Measurements from ENCODE around the gene EZR. TPM values are rescaled to one million over a fixed set of nuclear protein-coding genes. Genes with fewer than 3 reads are reported as not detected.
A peak's percentile ranks its signal among the peaks of the same experiment; 100 is the strongest.

Gene EZR
- polyA plus RNA-seq, 2 donors = 211 to 257 TPM

DNA sequence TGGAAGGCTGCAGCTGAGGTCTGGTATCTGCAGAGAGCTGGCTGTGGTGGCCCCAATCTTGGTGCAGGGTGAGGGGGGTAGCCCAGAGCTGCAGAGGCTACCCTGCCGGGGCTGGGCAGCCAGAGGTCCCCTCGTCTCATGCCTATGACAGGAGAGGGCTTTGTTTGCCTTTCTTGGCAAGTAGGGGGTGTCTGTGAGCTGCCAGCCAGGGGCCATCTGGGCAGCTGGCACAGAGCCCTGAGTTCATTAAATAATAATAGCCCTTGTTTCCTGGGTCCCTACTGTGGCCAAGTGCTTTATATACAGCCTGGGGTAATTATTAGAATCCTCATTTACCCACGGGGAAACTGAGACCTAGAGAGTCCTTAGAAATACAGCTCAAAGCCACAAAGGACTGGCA, 66.6 kb downstream of the EZR start:
- Histone ChIP-seq H3K36me3 (ENCODE audit: control insufficient read depth in 2 of 2, insufficient read depth in 2 of 2, low read length in 1 of 2) (peaks cover 0 to 3% of the 10 kb centered on the region in 2 donors), H3K9me3 (ENCODE audit: control insufficient read depth in 2 of 2, insufficient read depth in 1 of 2, low read depth in 1 of 2, low read length in 1 of 2) (no peaks in the 10 kb centered on the region), H3K27ac (ENCODE audit: low read depth in 2 of 2, low read length in 1 of 2) (no peak overlapping the region), H3K27me3 (ENCODE audit: control insufficient read depth in 1 of 2, insufficient read depth in 2 of 2, low read length in 2 of 2) (no peaks in the 10 kb centered on the region), H3K4me3 (ENCODE audit: low read depth in 1 of 2, low read length in 2 of 2) (no peak overlapping the region), H3K4me1 (ENCODE audit: control insufficient read depth in 2 of 2, insufficient read depth in 2 of 2, low read length in 1 of 2) (no peaks in the 10 kb centered on the region)
- WGBS, 2 donors = 37 to 45% methylated on average over 3 of the region's 3 CpGs

DNA sequence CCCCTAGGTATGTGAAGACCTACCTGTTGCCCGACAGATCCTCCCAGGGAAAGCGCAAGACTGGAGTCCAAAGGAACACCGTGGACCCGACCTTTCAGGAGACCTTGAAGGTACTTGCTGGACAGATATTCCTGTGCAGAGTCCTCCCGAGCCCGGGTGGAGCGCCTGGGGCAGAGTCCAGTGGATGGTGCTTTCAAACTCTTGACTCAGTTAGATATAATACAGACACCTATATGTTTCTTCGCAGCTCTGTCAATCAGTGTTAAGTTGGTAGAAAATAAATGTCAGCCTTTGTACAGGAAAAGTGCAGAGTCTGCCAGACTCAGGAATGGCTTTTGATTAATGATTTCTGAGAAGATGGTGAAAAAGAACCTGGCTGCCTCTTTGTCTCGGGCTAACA, 67.2 kb downstream of the EZR start:
- no peak overlapping the region for H3K4me3 ChIP-seq (ENCODE audit: low read depth in 1 of 2, low read length in 2 of 2)
- no peaks in the 10 kb centered on the region for H3K27me3 ChIP-seq (ENCODE audit: control insufficient read depth in 1 of 2, insufficient read depth in 2 of 2, low read length in 2 of 2)
- H3K36me3 ChIP-seq (ENCODE audit: control insufficient read depth in 2 of 2, insufficient read depth in 2 of 2, low read length in 1 of 2) = peaks cover 0 to 3% of the 10 kb centered on the region in 2 donors
- no peak overlapping the region for H3K27ac ChIP-seq (ENCODE audit: low read depth in 2 of 2, low read length in 1 of 2)
- H3K9me3 ChIP-seq (ENCODE audit: control insufficient read depth in 2 of 2, insufficient read depth in 1 of 2, low read depth in 1 of 2, low read length in 1 of 2) = no peaks in the 10 kb centered on the region
- H3K4me1 ChIP-seq (ENCODE audit: control insufficient read depth in 2 of 2, insufficient read depth in 2 of 2, low read length in 1 of 2) = no peaks in the 10 kb centered on the region
- WGBS, 2 donors = 62 to 72% methylated on average over 9 of the region's 9 CpGs

DNA sequence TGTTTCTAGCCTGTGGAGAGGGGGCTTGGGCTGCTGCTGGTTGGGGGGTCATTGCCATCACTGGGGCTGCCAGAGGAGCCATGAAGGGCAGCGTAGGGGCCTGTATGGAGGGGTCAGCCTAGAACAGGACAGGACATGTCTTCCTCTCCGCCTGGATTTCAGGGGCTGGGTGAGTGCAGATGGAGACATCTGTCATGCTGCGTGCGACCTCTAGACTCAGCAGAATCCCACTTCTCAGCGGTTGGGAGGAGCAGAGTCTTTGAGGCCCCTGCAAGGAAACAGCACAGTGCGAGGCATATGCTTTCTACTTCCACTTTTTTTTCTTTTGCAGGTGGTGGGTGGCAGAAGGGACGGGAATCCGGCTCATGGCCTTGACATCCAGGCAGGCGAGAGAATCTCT, 67.9 kb downstream of the EZR start:
- Histone ChIP-seq H3K27ac (ENCODE audit: low read depth in 2 of 2, low read length in 1 of 2) (no peak overlapping the region), H3K9me3 (ENCODE audit: control insufficient read depth in 2 of 2, insufficient read depth in 1 of 2, low read depth in 1 of 2, low read length in 1 of 2) (no peaks in the 10 kb centered on the region), H3K4me1 (ENCODE audit: control insufficient read depth in 2 of 2, insufficient read depth in 2 of 2, low read length in 1 of 2) (no peaks in the 10 kb centered on the region), H3K36me3 (ENCODE audit: control insufficient read depth in 2 of 2, insufficient read depth in 2 of 2, low read length in 1 of 2) (peaks cover 0 to 3% of the 10 kb centered on the region in 2 donors), H3K4me3 (ENCODE audit: low read depth in 1 of 2, low read length in 2 of 2) (no peak overlapping the region), H3K27me3 (ENCODE audit: control insufficient read depth in 1 of 2, insufficient read depth in 2 of 2, low read length in 2 of 2) (no peaks in the 10 kb centered on the region)
- WGBS, 2 donors = 87 to 89% methylated on average over 9 of the region's 9 CpGs

DNA sequence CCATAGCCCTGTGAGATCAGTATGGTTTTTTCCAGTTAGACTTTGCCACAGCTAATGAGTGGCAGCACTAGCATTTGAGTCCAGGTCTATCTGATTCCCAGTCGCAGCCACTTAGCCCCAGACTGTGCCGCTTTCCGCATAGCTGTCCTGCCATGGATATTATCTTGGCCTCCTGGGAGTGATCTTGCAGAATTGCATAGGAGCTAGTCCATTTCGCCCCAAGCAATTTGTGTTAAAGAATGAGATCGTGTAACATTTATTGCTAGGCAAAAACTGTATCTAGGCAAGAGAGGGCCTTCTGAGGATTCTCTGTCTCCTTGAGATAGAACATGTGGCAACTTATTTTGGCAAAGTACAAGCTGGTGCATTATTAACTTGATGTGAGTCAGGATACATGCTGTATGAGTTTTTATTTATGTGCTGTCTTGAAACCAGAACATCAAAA, 74.2 kb downstream of the EZR start:
- Histone ChIP-seq H3K9me3 (ENCODE audit: control insufficient read depth in 2 of 2, insufficient read depth in 1 of 2, low read depth in 1 of 2, low read length in 1 of 2) (no peaks in the 10 kb centered on the region), H3K36me3 (ENCODE audit: control insufficient read depth in 2 of 2, insufficient read depth in 2 of 2, low read length in 1 of 2) (no peaks in the 10 kb centered on the region), H3K27ac (ENCODE audit: low read depth in 2 of 2, low read length in 1 of 2) (no peak overlapping the region), H3K27me3 (ENCODE audit: control insufficient read depth in 1 of 2, insufficient read depth in 2 of 2, low read length in 2 of 2) (no peaks in the 10 kb centered on the region), H3K4me1 (ENCODE audit: control insufficient read depth in 2 of 2, insufficient read depth in 2 of 2, low read length in 1 of 2) (no peaks in the 10 kb centered on the region), H3K4me3 (ENCODE audit: low read depth in 1 of 2, low read length in 2 of 2) (no peak overlapping the region)
- 84 to 89% methylated on average over 5 of the region's 5 CpGs for WGBS, 2 donors

DNA sequence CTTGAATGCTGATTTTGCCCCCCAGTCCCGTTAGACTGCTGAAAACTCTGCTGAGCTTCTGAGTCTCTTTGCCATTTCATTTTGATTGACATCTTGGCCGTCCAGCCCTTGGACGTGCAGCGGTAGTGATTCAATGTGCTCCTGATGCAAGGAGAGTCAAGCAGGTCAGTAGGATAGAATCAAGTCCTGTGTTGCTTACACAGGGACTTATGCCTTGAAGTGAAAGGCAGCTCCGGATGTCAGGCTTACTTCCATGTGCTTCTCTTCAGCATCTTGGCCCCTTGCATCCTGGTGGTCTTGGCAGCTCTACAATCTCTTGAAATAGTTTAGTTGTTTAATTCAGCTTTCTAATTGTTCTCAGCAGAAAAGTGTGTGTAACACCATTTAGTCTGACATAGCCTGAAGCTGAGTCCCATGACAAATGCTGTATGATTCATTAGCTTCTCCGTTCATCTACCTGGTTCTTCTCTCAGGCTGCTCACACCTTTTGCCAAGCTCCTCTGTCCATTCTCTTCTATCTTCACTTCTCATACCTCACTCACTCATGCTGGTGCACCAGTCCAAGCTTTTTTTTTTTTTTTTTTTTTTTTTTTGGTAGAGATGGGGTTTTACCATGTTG, 76.0 kb downstream of the EZR start:
- no peaks in the 10 kb centered on the region for H3K27me3 ChIP-seq (ENCODE audit: control insufficient read depth in 1 of 2, insufficient read depth in 2 of 2, low read length in 2 of 2)
- H3K27ac ChIP-seq (ENCODE audit: low read depth in 2 of 2, low read length in 1 of 2) = no peak overlapping the region
- WGBS, 2 donors = 45 to 71% methylated on average over 6 of the region's 6 CpGs

DNA sequence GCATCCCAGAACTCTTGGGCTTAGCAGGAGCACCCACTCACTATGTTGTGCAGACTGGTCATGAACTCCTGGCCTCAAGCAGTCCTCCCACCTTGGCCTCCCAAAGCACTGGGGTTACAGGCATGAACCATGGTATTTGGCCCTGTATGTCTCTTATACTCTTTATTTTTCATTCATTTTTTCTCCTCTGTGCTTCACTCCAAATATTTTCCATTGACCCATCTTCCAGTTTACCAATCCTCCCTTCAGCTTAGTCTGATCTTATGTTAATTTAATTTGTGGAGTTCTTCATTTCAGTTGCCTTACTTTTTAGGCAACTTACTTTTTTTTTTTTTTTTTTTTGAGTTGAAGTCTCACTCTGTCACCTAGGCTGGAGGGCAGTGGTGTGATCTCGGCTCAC, 79.5 kb downstream of the EZR start:
- no peaks in the 10 kb centered on the region for H3K27me3 ChIP-seq (ENCODE audit: control insufficient read depth in 1 of 2, insufficient read depth in 2 of 2, low read length in 2 of 2)
- peaks cover 0 to 2% of the 10 kb centered on the region in 2 donors for H3K9me3 ChIP-seq (ENCODE audit: control insufficient read depth in 2 of 2, insufficient read depth in 1 of 2, low read depth in 1 of 2, low read length in 1 of 2)
- H3K27ac ChIP-seq (ENCODE audit: low read depth in 2 of 2, low read length in 1 of 2) = no peak overlapping the region
- no peaks in the 10 kb centered on the region for H3K36me3 ChIP-seq (ENCODE audit: control insufficient read depth in 2 of 2, insufficient read depth in 2 of 2, low read length in 1 of 2)
- H3K4me3 ChIP-seq (ENCODE audit: low read depth in 1 of 2, low read length in 2 of 2) = no peak overlapping the region
- WGBS, 2 donors = 100% methylated on average over 1 of the region's 1 CpG
- H3K4me1 ChIP-seq (ENCODE audit: control insufficient read depth in 2 of 2, insufficient read depth in 2 of 2, low read length in 1 of 2) = peaks cover 0 to 2% of the 10 kb centered on the region in 2 donors

More for the DNA sequence above, 76.0 kb downstream of the EZR start:
- Histone ChIP-seq H3K36me3 (ENCODE audit: control insufficient read depth in 2 of 2, insufficient read depth in 2 of 2, low read length in 1 of 2) (no peaks in the 10 kb centered on the region), H3K4me3 (ENCODE audit: low read depth in 1 of 2, low read length in 2 of 2) (no peak overlapping the region), H3K9me3 (ENCODE audit: control insufficient read depth in 2 of 2, insufficient read depth in 1 of 2, low read depth in 1 of 2, low read length in 1 of 2) (peaks cover 0 to 2% of the 10 kb centered on the region in 2 donors), H3K4me1 (ENCODE audit: control insufficient read depth in 2 of 2, insufficient read depth in 2 of 2, low read length in 1 of 2) (no peaks in the 10 kb centered on the region)

DNA sequence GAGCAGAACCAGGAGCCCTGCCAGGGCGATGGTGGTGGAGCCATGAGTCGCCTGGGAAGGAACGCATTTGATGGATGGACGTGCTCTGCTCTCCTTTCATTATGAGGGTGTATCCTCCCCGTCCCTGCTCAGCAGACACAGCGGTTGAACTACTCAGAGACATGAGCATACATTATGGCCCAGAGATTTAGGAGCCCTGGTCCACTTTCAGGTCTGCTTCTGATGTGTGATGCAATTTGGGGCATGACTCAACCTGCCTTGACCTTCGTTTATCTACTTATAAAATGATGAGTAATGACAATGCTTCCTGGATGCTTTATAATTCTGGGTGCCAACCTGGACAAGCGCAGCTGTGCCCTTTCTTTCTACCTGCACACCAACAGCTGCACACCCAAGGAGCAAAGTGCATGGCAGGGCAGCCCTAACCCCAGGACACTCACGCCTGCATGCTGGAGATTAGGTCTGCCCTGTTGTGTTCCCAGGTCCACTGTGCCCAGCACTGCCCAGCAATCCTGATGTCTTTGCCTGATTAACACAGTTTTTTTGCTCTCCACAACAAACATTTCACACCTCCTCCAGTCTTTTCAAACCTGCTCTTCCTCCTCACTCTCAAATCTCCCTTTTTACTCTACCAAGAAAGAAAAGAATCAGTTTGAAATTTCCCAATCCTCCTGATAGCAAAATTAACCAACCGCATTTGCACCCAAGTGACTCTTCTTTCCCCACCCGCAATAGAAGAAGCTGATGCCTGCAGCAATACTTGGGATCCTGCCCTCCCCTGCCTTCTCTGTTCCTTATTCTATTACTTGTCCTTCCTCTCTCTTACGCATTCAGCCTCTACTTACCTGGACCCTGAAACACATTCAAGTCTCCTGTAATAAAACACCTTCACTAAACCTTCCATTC, 81.2 kb downstream of the EZR start:
- Histone ChIP-seq H3K4me3 (ENCODE audit: low read depth in 1 of 2, low read length in 2 of 2) (no peak overlapping the region), H3K9me3 (ENCODE audit: control insufficient read depth in 2 of 2, insufficient read depth in 1 of 2, low read depth in 1 of 2, low read length in 1 of 2) (peaks cover 5 to 6% of the 10 kb centered on the region in 2 donors), H3K27ac (ENCODE audit: low read depth in 2 of 2, low read length in 1 of 2) (peak overlapping the region; percentile 55 to 84), H3K27me3 (ENCODE audit: control insufficient read depth in 1 of 2, insufficient read depth in 2 of 2, low read length in 2 of 2) (no peaks in the 10 kb centered on the region), H3K36me3 (ENCODE audit: control insufficient read depth in 2 of 2, insufficient read depth in 2 of 2, low read length in 1 of 2) (peaks cover 0 to 4% of the 10 kb centered on the region in 2 donors), H3K4me1 (ENCODE audit: control insufficient read depth in 2 of 2, insufficient read depth in 2 of 2, low read length in 1 of 2) (peaks cover 0 to 2% of the 10 kb centered on the region in 2 donors)
- WGBS, 2 donors = 58 to 65% methylated on average over 12 of the region's 12 CpGs

DNA sequence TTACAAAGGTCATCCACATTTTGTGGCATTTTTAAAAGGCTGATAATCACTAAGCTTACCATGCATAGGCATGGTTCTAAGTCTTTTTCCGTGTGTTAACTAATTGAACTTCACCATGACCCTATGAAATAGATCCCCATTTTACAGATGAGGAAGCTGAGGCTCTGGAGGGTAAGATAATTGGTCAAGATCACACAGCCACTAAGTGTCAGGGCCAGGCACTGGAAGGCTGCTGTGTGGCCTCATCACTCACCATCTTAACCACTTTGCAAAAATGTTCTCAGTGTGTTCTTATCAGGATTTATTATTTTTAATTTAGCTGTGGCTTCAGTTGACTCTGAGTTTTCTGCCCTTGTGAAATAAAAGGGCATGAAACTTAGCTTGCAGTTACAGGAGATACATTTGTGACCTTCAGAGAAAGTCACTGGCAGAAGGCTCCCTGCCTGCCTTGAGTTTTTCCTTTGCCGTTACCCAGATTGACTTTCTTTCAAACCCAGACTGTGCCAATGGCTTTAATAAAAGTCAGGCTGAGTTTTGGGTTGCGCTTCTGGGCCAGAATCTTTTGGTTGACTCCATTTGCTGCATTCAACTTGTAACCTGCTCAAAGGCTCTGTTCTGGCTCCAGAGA, 82.0 kb downstream of the EZR start:
- Histone ChIP-seq H3K9me3 (ENCODE audit: control insufficient read depth in 2 of 2, insufficient read depth in 1 of 2, low read depth in 1 of 2, low read length in 1 of 2) (peaks cover 5 to 6% of the 10 kb centered on the region in 2 donors), H3K36me3 (ENCODE audit: control insufficient read depth in 2 of 2, insufficient read depth in 2 of 2, low read length in 1 of 2) (peaks cover 0 to 4% of the 10 kb centered on the region in 2 donors), H3K27me3 (ENCODE audit: control insufficient read depth in 1 of 2, insufficient read depth in 2 of 2, low read length in 2 of 2) (no peaks in the 10 kb centered on the region), H3K4me3 (ENCODE audit: low read depth in 1 of 2, low read length in 2 of 2) (no peak overlapping the region), H3K4me1 (ENCODE audit: control insufficient read depth in 2 of 2, insufficient read depth in 2 of 2, low read length in 1 of 2) (peaks cover 0 to 2% of the 10 kb centered on the region in 2 donors), H3K27ac (ENCODE audit: low read depth in 2 of 2, low read length in 1 of 2) (peak overlapping the region; percentile 55 to 84)
- WGBS, 2 donors = 71 to 79% methylated on average over 3 of the region's 3 CpGs

DNA sequence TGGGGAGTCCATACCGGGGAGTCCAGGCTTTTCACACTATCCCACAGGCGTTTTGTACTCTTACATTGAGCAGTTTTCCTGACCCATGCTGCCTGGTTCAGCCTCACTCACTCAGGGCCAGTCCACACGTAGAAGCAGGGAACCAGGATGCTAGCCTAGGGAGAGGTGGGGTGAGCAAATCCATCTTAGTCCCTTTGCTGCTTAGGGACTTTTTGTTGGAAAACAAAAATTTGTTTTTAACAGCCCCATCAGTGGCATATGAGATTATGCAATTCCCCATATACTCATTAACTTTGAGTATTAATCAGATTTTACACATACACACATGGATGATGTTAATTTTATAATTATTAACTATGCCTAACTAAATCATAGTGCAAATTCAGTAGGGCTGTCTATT, 84.2 kb downstream of the EZR start:
- Histone ChIP-seq H3K27ac (ENCODE audit: low read depth in 2 of 2, low read length in 1 of 2) (no peak overlapping the region), H3K4me1 (ENCODE audit: control insufficient read depth in 2 of 2, insufficient read depth in 2 of 2, low read length in 1 of 2) (peaks cover 0 to 2% of the 10 kb centered on the region in 2 donors), H3K9me3 (ENCODE audit: control insufficient read depth in 2 of 2, insufficient read depth in 1 of 2, low read depth in 1 of 2, low read length in 1 of 2) (peaks cover 6 to 8% of the 10 kb centered on the region in 2 donors), H3K4me3 (ENCODE audit: low read depth in 1 of 2, low read length in 2 of 2) (no peak overlapping the region), H3K36me3 (ENCODE audit: control insufficient read depth in 2 of 2, insufficient read depth in 2 of 2, low read length in 1 of 2) (peaks cover 0 to 4% of the 10 kb centered on the region in 2 donors), H3K27me3 (ENCODE audit: control insufficient read depth in 1 of 2, insufficient read depth in 2 of 2, low read length in 2 of 2) (no peaks in the 10 kb centered on the region)
- 88 to 91% methylated on average over 3 of the region's 3 CpGs for WGBS, 2 donors
